Activated CD8-positive, alpha-beta memory T cell treated with anti-CD3 and anti-CD28 coated beads, Interleukin-2, amount 50 U/mL, for 48 hours (primary cell): ENCODE measurements around the gene LMAN2.
"Not testable (repeated sequence)": the region's sequence is repeated elsewhere in the genome, so short reads cannot be mapped to it uniquely, and the experiment has no call there.

Experiments used
- DNase-seq: peaks from one replicate; pipeline ENCODE4 v3.0.0-alpha.2; 2020

The LMAN2 gene

DNA sequence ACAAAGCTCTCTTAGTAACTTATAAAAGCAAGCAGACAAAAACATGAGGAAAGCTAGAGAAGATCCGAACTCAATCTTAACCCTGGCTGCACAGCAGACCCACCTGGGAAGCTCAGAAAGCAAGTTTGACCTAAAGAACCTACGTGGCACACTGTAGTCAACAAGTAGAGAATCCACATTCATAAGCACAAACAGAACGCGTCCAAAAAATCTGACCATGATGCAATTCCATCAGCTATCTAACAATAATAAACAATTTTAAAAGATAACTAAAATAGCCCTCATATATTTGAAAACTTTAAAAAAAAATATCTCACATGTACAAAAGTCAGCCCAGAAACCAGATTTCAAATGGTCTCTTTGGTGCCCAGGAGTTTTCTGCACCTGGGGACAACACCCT lies 4.6 kb downstream of the LMAN2 start:
- no peak for DNase-seq

DNA sequence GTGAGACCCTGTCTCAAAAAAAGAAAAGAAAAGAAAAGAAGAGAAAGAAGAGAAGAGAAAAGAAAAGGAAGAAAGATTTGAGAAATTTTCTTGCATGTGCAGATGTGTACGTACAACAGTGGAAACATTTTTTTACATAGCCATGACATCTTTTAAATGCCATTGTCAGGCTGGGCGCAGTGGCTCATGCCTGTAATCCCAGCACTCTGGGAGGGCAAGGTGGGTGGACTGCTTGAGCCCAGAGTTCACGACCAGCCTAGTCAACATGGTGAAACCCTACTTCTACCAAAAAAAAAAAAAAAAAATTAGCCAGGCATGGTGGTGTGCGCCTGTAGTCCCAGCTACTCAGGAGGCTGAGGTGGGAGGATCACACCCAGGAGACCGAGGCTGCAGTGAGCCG lies 6.6 kb downstream of the LMAN2 start:
- no peak for DNase-seq

DNA sequence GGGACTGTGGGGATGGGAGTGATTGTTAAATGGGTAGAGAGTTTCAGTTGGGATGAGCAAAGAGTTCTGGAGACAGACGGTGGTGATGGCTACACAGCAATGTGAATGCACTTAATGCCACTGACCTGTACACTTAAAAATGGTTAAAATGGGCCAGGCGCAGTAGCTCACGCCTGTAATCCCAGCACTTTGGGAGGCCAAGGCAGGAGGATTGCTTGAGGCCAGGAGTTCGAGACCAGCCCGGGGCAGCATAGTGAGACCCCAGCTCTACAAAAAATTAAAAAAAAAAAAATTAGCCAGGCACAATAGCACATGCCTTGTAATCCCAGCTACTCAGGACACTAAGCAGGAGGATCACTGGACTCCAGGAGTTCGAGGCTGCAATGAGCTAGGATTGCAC lies 7.7 kb downstream of the LMAN2 start:
- no peak for DNase-seq

DNA sequence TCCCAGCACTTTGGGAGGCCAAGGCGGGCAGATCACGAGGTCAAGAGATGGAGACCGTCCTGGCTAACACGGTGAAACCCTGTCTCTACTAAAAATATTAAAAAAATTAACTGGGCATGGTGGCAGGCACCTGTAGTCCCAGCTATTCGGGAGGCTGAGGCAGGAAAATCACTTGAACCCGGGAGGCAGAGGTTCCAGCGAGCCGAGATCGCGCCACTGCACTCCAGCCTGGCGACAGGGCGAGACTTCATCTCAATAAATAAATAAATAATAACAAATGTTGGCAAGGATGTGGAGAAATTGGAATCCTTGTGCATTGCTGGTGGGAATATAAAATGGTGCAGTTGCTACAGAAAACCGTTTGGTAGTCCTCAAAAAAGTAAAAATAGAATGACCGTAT lies 8.5 kb downstream of the LMAN2 start:
- DNase-seq: not testable (repeated sequence)

DNA sequence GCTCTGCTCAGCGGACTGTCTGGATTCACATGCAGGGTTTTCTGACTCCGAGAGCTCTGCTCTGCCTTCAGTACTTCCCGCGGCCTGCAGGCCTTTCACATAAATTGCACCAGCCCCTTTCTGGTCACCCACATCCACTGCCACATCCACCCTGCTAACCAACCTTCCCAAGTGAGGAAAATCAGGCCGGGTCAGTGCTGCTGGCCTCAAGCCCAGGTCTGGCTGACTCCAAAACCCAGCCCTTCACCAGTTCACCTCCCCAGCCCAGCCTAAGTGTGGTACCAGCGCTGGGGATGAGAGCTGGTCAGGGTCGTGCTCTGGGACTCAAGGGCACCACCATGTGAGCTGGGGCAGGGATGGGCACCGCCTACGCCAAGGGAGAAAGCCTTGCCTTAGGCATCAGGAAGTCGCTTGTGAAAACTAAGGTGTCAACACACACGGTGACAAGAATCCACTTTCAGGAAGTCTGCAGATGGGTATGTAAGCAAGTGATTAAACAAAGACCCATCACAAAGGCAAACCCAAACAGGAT lies 12.3 kb downstream of the LMAN2 start:
- no peak for DNase-seq

DNA sequence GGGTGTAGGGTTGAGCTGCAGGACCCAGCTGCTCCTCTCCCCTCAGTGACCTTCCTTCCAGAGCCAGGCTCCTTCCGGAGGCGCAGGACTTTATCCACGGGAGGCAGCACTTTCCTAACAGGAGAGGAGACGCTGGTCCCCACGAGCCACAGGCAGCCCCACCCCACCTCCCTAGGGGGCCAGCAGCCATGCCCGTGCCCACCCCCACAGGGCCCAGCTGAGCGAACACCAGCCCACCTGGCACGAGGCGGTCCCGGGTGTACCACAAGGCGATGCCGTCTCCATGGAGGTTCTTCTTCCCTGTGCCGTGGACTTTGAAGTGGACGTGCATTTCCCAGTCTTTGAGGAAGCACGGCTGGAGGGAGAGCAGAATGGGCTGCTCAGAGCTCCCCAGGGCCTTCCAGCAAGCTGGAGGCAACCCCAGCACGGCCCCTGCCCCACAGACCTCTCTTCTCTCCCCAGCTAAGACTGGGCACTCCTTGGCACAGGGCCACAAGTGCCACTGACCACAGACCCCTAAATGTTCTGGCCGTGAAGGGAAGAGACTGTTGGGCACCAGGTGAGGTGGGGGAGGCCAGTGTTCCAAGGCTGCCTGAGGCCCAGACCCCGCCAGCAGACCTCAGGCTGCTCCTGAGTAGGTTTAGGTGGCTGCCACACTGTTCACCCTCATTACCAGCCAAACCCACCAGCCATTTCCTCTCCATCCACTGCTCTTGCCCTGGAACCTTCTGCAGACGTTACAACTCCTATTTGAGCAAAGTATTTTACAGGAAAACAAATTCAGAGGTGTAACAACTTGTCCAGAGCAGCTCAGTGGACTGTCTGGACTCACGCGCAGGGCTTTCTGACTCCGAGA lies 13.0 kb downstream of the LMAN2 start:
- no peak for DNase-seq

DNA sequence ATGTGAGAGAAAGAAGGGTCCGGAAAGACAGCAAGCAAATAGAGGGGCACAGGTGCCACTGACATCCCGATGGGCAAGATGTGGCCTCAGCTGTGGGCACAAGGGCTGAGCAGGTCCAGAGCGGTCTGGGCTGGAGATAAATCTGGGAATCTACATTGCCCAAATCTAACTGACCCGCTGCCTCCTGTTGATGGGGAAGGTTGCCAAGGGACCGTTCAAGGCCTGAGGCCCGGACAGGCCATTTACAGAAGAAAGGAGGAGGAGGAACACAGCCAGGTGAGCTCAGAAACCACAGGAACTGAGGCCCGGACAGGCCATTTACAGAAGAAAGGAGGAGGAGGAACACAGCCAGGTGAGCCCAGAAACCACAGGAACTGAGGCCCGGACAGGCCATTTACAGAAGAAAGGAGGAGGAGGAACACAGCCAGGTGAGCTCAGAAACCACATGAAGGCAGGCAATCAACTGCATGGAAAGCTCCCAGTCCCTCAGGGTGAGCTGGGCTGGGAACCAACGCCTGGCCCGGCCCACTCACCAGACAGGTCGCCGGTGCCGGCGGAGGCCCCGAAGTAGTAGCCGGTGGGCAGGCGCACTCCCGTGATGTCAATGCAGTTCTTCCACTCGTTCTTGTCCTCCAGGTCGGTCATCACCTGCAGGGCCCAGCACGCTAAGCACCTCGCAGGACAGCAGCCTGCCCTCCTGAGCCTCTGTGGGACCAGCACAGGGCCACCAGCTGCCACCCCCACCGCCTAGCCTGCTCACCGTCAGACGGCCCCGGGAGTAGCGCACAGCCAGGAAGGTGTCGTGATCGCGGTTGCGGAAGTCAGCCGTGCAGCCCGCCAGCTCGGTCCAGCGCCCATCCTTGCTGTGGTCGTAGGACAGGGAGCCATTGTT lies 14.6 kb downstream of the LMAN2 start:
- no peak for DNase-seq

DNA sequence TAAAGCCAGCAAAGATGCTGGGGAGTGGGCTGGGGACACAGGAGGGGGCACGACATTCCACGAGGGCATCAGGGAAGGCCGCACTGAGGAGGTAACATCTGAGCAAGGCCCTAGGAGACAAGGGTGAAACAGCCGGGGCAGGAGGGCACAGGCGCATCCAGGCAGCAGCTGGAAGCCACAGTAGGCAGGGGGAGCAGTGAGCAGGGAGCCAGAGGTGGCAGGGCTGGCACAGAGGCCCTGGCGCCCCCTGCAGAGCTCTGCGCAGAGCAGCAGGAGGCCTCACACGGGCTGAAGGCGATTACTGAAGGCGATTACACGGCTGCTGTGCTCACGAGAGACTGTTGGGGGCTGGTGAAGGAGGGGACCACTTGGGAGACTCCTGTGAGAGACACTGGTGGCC lies 15.4 kb downstream of the LMAN2 start:
- no peak for DNase-seq

DNA sequence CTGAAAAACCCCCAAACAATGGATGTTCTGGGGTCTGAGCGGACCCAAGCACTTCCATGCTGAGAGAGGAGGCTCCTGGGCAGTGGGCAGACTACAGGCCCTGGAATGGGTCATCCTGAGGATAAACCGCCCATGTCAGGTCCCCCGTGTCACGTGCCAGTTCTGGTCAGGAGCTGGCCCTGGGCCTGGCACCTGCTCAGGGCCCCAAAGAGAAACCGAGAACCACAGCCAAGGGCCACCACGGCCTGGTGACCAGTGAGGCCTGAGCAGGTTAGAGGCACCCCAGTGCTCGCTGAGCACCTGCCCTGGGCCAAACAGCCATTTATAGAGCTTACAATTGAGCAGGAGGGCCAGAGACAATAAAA lies 15.8 kb downstream of the LMAN2 start:
- DNase-seq: no peak

DNA sequence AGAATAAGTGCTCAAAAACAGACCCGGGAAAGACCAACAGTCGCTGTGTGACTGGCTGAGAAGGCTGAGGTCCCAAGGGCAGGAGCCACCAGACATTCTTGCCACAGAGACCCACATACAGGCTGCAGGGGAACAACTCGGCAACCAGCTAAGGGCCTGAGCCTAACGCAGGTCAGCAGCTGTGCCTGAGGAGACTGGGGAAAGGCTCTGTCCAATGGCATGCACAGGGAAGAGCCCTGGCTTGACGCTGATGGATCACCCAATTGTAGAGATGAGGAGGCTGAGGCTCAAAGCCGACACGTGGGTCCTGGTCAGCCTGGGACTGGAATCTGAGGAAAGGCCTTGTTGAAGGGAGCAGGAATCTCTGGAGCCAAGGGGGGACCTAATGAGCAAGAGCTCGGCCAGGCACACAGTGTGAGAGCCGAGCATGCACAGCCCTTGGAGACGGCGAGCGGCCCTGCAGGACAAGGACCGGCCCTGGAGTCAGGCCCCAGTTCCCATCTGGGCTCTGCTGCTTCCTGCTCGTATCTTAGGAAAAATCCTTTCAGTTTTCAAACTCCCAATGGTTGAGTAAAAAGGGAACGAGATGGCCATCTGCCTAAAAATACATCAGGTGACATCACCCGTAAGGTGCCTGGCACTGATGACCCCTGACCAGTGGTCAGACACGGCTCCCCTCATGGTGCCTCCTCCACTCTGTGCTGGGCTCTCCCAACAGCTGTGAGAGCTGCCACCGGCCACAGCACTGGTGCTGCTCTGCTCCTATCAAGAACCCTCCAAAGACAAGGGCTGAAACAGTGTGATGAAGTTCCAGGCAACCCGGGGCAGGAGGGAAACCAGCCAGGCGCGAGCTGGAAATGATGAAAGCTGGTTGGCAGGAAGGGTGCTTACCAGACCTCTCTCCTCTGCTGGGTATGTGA lies 16.4 kb downstream of the LMAN2 start:
- DNase-seq: no peak

DNA sequence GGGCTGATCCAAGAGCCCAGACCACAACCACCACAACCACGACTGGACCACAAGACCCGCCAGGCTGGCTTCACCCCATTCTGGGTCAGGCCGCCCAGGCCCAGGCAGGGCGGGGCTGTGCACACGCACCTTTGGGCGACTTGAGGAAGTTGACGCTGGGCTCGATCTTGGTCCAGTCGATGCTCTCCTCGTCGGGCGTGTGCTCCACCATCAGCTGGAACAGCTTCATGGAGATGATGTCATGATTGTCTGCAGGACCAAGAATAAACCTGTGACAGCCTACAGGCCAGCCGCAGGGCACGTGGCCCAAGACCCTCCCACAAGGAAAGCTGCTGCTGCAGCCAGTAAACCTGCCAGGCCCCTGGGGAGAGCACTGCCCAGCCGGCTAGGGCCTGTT lies 17.3 kb downstream of the LMAN2 start:
- DNase-seq: no peak

DNA sequence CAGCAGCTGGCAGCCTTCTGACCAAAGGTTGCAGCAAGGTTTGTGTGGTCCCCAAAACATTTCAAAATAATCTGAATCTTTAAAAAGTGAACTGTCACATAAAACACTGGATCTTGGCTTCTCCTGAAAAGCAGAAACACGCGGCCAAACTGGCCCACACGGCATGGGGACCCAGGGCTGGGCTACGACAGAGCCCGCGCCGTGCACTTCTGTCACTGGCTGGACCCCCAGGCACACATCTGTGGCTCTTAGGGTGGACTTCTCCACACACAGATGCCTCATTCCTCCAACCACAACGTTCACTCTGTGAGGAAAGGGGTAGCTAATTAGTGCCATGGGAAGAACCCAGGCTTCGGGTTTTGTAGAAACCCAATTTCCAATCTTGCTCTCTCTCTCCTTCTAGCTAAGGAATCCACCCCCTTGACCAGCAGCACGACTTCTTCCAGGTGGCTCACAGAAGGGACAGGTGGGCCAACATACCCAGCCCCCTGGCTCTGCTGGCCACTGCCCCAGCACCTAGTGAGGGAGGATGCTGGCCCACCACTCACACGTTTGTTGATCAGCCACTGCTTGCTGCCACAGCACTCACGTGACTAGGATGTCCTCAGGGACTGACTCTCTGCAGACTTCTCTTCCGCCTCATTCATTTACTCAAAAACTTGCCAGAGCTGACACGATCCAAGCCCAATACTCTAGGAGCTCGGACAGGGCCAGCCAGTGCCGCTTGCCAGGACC lies 17.9 kb downstream of the LMAN2 start:
- DNase-seq: no peak

DNA sequence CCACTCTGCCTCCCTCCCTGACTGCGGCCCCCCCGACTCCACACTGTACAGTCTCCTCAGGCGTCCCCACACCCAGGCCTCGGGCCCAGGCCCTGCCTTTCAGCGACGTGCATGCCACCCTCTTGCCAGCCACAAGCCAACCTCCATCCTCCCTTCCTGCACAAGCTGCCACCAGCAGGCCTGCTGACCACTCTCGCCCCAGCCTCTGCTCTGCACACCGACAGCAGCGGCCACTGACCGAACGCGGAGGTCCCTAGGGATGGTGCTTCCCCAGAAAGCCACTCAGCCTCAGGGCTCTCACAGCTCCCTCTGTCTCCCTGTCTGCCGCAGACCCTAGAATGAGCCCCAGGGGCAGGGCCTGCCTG lies 18.6 kb downstream of the LMAN2 start:
- DNase-seq: no peak

DNA sequence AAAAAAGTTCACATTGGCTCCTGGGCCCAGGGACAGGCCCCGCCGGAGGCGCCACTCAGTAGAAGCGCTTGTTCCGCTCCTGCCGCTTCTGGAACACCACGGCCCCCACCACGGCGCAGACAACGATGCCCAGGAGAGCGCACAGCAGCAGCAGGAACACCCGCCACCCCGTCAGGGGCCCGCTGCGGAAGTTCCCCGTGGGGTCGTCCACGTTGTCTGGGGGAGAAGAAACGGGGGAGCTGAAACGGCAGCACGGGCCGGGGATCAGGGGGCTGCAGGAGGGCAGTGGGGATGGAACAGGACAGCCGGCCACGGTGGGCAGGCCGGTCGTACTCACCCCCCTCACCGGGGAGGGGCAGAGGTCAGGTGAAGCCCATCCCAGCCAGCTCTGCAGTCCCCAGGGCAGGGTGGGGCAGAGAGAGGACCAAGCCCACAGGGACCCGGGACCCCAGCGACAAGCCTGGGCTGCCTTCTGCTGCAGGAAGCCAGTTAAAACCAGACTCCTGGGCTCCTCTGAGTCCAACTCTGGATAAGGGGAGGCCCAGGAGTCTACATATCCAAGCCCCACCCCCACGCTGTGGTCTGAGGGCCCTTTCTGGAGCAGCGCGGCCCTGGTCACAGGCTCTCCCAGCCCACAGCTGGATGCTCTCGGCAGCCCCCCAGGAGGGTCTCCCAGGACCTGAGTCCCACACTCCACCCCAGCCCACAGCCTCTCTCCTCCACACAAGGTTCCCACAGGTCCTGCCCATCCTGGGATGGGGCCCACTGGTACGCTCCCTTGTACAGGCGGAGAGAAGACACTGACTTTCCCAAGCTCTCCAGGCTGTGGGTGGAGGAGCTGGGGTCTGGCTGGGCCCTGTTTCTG lies 19.2 kb downstream of the LMAN2 start:
- no peak for DNase-seq

DNA sequence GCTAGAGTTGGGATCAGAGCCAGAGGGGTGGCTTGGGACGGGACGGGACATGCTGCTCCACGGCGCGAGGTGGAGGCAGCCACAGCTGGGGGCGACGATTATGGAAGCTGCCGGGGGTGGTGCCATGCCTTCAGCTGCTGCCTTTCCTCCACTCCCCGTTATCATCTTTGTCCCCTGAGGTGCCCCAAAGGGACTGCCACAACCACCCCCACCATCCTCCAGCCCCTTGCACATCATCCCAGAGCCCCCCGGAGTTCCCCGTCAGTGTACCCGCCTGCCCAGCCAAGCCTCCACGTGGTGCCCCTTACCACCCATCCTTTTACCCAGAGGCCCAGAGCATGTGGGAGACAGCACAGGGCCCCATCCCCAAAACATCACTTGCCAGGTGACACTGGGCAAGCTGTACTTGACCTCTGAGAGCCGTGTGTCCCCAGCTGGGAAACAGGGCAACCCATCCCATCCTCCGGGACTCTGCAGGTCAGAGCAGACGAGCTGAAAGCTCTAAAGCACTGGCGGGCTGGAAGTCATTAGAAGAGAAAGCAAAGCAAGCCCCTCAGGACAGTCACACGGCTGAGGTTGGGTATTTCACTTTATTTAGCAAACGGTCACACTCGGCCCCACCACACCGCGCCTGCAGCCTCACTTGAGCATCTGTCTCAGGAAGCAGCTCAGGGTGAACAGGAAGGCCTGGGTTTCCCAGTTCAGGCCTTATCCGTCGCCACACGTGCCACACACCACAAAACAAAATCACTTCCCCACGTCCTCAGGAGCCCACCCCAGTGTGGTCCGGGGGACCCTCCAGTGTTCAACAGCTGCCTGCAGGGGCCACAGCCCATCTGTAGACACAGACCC lies 20.3 kb downstream of the LMAN2 start:
- DNase-seq: no peak

DNA sequence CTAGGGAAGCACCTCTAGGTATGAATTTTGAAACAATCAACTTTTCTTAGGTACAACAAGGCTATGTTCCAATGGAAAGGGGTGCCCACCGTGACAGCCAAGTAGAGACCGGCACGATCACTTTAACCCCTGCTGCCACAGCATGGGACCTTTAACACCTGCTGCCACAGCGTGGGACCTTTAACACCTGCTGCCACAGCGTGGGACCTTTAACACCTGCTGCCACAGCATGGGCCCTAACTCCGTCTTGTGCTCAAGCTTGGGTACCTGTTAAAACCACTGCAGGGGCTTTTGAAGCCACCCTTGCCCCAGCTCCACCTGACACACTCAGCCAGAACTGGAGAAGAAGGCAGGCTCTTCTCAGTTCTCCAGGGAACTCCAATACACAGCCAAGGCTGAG lies 21.6 kb downstream of the LMAN2 start:
- DNase-seq: no peak

DNA sequence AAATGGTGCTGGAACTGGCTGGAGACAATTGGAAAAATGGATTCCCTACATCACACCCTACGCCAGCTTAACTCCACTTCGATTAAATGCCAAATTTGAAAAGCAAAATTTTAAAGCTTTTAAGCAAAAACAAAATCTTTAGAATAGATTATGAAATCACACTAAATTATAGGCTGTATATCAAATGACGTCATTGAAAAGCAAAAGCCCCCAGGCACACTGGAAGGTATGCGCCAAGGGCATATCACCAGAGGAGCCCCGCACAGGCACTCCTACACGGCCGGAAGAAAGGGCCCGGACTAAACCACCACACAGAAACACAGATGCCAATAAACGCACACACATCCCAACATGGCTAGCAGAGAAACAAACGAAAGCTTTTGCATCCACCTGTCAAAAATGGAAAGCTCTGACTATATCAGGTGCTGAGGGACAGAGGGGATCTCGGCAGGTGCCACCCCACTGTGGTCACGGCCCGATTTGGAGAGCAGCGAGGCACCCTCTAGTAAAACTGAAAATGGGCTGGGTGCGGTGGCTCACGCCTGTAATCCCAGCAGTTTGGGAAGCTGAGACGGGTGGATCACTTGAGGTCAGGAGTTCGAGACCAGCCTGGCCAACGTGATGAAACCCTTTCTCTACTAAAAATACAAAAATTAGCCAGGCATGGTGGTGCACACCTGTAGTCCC lies 22.8 kb downstream of the LMAN2 start:
- no peak for DNase-seq

DNA sequence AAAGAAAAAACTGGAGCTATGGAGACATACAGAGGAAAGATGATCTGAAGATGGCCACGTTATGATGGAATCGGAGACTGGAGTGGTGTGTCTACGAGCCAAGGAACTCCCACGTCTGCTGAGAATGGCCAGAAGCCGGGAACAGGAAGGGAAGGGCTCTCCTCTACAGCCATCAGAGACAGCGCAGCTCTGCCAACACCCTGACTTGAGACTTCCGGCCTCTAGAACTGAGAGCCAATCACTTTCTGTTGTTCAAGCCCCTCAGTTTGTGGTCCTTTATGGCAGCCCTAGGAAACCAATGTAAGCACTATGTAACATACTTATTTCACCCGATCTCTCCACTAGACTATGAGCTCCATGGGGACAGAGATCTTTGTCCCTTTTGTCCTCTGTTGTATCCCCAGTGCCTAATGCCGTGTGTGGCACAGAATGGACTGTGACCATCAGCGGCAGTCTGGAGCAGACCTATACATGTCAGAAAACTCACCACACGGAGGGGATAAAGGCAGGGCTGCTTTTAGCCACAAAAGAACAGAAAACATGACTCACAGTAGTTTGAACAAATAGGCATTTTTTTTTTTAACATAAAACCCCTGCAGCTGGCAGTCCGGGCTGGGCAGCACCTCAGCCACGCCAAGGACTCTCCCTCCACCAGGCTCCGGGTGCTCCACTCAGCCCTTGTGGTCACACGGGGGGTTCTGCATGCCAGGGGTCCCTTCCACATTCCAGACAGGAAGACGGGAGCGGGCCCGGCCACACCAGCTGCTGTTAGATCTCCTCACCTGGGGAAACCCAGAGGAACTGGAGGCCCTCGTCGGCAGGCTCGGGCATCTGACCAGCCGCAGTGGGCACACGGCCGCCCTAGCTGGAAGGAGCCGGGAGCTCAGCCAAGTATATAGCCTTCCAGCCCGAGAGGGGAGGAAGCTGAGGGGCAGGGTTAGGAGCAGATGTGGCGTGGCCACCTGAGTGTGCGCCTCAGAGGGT lies 23.6 kb downstream of the LMAN2 start:
- DNase-seq: no peak
